Hematopoietic multipotent progenitor cell treated with erythropoietin and hydrocortisone succinate and interleukin-3 and kit ligand, for 8 days (in vitro differentiated cells): Measurements from ENCODE around the gene SELENON.
A peak's percentile ranks its signal among the peaks of the same experiment; 100 is the strongest.

Experiments
- DNase-seq: peaks from one replicate; pipeline ENCODE4 v3.0.0-alpha.2; 2015

The SELENON gene

DNA sequence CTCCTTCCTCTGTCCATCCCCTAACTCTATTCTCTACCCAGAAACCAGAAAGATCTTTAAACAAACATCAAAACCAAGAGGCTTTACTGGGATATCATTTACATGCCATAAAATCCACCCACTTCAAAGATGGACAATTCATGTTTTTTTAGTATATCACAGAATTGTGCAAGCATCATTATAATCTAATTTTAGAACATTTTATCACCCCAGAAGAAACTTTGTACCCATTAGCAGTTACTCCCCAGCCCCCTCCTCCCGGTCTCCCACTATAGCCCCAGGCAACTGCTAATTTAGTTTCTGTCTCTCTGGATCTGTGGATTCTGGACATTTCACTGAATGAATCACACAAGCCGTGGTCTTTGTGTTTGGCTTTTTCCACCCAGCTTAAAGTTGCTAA lies 4.8 kb upstream of the SELENON start:
- DNase-seq, result no peak

DNA sequence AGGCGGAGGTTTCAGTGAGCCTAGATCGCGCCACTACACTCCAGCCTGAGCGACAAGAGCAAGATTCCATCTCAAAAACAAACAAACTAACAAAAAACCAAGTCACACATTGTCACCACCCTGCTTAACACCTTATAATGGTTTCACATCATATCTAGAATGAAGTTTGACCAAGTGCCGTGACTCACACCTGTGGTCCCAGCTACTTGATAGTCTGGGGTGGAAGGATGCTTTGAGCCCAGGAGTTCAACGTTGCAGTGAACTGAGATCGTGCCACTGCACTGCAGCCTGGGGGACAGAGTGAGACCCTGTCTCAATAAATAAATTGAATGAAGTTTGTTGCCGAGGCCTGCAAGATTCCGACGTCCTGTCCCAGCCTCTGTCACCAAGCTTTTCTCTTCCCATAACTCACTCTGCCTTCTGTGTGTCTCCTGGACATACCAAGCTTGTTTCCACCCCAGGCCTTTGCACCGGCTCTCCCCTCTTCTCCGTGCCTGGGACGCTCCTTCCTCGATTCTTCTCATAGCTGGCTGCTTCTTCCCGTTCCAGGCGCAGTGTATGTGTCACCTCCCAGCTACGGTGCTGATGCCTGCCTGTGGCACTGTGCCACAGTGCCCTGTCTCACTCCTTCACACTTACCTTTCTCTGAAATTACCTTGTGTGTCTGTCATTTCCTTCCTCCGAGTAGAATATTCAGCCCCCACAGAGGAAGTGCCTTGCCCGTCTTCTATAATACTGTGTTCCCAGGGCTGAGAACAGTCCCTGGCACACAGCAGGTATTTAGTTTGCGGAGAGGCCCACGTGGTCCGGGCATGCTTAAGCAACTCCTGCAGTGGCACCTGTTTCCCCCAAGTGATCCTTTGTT lies 3.8 kb upstream of the SELENON start:
- DNase-seq, result no peak

DNA sequence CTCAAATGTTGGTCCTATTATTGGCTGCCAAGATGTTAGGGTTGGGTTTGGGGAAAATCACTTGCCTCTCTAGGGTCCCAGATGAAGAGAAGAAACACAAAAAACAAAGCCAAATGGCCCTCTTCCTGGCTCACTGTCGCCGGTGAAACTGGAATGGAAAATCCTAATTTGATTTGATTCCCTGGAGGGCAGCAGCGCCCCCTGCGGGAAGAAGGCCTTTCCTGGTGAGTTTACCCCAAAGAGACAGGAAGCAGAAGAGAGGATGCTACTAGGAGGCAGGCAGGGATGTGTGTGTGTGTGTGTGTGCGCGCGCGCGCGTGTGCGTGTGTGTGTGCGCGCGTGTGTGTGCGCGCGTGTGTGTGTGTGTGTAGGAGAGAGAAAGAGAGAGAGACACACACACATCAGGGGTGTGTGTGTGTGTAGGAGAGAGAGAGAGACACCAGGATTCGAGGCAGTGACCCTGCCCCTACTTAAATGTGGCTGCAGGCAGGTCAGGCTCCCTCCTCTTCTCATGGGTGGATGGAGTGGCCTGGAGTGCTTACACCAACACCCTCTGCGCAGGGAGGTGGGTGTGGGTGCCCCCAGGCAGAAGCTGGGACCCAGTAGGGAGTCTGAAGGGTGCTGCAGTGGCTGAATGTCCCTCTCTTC lies 3.1 kb upstream of the SELENON start:
- DNase-seq, result peak; percentile 83

DNA sequence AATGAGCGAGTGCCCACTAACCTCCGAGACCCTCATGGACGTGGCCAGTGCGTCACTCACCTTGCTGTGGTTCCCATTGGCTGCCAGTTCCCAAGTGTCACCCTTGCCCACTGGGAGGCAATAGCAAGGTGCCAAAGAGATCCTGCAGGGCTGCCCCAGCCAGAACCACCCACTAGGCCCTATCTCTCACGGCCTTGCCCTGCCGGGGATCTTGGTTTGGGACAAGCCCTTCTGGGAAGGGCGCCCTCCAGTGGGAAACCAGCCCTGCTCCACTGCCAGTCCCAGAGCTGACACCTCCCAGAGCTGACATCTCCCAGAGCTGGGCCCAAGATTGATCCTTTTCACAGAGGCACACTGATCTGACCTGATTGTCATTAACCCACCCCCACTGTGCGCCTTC lies 2.1 kb upstream of the SELENON start:
- DNase-seq, result peak; percentile 83

DNA sequence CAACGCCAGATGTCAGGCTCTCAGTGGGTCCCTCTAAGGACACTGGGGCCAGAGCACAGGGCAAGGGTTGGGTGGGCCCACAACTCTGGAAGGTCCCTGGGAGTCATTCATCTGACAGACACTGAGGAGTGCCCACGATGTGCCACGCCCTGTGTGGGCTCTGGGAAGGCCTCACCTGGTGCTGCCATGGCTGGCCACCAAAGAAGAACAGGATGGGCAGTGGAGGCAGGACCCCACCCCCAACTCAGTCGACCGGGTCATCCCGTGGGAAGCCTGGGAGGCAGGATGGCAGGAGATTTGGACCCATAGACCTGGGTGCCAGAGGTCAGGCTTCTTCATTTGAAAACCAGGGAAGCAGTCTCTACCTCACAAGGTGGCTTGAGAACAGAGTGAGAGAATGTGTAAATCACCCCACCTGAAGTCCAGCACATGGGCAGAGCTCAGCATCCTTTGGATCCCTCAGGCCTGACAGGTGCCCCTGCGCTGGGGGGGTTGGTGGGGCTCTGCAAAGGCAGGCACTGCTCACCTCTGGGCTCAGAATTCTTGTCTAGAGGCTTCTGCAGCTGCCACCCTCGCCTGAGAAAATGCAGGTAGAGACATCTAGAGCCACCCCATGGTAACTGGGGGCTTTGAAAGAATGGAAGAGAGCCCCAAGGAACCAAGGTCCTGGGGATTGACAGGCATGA lies 1.2 kb upstream of the SELENON start:
- no peak for DNase-seq

DNA sequence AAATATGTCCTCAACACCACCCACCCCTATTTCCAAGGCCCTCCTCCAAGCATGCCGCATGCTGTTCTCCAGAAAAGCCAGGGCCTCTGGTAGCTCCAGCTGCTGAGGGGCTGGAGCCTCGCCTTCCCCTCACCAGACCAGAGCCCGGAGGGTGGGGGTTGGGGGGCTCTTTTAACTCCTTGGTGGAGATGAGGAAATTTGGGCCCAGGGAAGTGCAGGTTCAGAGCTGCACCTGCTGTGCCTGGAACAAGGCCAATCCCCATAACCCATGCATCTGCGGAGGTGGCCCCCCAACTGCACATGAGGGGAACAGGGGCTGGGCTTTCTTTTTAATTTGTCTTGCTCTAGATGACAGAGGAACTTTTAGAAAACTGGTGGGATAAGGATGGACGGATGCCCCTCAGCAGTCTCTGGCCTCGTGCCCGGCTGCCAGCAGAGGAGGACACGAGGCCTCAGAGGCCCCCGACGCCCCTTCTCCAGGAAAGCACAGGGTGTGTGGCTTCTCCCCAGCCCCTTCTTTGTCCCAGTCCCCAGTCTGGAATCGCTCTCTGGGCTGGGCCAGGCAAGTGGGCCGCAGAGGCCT lies 550 bp upstream of the SELENON start:
- DNase-seq, result no peak

DNA sequence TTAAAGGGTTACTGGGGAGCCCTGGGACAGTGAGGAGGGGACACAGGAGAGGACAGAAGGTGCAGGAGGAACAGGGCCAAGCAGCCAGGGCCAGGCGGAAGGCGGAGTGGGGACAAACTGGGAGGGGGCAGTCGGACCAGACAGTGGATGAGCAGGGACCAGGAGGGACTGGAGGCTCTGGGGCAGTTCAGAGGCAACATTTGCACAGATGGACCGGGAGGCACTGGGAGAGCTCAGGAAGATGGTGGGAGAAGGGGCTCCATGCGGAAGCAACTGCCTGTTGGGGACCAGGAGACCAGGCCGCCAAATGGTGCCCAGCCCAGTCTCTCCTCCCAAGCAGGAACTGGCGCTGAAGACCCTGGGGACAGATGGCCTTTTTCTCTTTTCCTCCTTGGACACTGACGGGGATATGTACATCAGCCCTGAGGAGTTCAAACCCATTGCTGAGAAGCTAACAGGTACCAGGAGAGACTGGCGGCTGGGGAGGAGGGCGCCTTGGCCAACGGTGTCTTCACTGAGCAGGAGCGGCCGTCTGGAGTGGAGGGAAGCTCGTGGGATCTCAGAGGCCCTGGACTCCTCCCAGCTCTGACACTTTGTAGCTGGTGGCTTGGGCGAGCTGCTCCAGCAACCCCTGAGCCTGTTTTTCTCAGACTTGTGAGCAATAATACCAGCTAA lies 847 bp downstream of the SELENON start:
- no peak for DNase-seq

DNA sequence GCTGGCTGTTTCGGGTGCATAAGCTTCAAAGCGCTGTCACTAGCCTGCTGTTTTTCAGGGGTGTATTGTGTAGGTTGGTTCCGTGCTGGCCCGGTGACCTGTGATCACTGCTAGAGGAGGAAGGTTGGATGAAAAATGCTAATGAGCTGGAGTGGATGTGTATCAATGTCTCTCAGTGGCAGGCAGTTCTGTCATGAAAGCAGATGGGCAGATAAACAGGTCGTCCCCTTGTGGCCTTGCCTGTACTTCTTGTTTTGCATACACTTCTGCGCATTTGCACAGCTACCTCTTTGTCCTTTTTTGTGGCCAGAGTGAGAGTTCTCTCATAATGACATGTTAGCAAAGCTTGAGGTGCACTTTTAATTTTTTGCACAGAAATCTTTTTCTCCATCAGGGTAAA lies 2.9 kb downstream of the SELENON start:
- peak; percentile 52 for DNase-seq

DNA sequence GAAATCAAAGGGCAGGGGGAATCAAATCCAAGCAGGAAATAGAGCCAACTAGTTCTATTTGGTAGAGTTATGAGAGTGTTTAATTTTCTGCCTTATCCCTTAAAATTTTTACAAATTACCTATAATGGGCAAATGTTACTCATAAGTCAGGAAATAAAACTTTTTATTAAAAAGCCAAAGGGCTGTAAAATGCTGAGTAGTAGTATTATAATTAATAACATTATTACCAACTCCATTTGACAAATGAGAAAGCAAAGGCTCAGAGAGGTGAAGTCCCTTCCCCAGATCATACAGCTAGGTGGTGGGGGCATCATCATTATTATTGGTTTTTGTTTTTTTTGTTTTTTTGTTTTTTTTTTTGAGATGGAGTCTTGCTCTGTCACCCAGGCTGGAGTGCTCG lies 3.4 kb downstream of the SELENON start:
- no peak for DNase-seq

DNA sequence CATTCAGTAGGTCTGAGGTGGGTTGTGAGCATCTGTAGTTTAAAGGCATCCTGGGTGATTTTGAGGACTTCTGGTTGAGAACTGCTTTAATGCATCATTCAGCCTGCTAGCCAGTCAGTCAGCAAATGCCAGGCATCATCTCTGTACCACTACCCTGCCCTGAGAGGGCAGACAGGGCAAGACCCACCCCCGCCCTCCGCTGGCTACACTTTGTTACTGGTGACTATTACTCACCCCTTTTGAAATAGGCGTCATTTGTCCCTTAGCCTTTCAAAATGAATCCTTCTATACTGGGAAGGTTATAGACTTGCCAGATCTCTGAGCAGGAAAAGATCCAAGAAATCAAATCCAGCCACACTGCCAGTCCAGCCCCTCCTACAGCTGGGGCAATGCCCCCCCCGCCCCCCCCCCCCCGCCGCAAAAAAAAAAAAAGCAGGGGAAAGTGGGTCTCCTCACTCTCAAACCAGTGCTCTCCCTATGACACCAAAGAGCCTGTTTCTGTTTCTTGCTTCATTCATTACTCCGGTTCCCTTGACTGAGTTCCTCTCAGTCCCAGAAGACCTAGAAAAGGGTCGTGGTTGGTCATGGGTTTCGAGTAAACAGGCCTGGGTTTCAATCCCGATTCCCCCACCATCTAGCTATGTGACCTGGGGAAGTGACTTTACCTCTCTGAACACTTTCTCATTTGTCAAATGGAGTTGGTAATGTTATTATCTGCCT lies 4.4 kb downstream of the SELENON start:
- no peak for DNase-seq

DNA sequence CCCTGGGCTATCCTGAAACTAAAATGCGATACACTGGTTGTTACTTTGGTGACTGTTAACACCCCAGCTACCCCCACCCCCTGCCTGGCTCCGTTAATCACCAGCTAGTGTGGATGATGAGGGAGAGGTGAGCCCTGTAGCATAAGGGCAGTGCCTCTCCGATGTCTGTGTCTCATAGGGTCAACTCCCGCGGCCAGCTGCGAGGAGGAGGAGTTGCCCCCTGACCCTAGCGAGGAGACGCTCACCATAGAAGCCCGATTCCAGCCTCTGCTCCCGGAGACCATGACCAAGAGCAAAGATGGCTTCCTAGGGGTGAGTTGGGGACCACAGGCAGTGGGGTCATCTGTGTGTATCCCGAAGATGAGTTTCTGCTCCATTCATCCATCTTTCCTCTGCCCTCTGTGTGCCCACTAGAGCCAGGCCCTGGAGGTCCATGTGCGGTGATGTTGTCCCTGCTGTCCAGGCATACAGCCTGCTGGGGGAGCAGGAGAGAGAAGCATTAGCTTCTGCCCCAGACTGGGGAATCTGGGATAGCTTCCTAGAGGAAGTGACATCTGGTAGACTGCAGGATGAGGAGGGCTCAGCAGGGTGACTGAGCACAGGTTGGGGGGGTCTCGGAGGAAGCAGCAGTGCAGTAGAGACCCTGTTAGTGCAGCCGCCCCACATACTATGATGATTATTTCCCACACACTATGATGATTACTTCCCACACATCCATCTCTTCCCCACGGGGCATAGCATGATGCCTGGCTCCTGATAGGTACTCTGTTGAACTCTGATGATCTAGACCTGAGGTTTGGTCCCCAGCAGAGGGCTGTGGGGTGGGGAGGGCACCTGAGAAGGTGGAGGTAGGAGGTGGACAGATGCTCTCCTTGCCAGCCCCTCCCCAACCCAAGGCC lies 5.2 kb downstream of the SELENON start:
- DNase-seq, result no peak

DNA sequence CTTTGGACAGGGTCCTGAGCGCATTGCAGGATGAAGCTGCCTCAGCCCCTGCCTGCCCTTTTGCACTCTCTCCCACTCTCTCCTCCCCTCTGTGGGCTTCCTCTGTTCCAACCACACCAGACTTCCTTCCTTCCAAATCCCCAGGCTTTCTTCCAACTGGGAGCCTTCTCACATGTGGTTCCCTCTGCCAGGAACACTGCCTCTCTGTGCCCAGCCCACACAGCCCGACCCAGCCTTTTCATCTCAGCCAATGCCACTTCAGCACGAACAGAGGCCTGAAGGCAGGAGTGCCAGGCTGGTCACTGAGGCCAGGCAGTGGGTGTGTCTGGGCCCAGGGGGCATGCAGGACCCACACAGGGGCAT lies 5.9 kb downstream of the SELENON start:
- no peak for DNase-seq

DNA sequence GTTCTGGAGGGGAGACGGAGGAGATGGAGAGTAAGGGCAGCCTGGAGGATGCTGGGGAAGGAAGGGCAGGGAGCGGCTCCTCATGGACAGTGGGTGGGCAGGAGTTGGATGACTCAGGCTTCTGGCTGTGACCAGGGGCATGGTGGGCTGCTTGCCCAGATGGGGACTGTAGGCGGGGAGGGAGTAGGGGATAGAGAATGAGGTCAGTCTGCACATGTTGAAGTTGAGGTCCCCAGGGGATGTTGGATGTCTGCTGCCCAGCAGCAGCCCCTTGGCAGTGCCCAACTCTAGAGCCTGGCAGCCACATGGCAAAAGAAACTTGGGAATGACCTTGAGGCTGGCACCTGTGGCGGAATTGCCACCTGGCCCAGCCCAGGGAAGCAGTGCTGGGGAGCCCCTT lies 6.4 kb downstream of the SELENON start:
- no peak for DNase-seq

DNA sequence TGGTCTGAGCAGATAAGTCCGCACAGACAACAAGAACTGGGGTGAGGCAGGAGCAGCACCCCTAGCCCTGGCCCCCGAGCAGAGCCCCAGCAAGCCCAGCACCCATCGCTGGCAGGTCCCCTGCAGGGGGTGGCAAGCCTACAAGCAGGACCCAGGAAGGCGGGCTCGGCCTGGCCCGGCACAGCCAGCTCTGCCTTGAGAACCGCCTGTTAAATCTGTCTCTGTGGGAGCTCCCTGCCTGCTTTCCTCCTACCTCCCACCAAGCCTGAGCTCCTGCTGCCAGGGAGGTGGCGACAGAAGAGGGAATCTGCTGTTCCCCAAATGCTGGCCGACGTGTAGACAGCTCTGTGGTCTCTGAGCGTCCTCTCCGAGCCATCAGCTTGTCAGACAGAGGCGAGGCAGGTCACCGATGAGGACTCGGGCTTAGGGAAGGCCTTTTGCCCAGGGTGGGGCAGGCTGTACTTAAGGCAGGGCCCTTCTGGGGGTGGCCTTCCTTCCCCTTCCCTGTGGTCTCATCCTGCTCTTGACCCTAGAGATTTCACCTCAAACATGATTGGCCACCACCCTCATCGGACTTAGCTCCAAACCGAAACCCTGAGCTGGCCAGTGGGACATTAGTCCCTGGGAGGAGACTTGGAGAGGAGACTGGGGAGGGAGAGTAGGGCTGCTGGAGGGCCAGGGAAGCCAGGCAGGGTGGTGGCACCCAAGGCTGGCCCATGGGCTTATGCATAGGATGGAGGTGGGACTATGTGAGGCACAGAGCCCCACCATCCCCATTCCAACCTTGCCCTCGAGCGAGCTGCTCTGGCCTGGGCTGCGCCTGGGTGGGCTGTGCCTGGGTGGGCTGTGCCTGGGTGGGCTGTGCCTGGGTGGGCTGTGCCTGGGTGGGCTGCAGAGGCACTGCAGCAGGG lies 7.7 kb downstream of the SELENON start:
- no peak for DNase-seq

DNA sequence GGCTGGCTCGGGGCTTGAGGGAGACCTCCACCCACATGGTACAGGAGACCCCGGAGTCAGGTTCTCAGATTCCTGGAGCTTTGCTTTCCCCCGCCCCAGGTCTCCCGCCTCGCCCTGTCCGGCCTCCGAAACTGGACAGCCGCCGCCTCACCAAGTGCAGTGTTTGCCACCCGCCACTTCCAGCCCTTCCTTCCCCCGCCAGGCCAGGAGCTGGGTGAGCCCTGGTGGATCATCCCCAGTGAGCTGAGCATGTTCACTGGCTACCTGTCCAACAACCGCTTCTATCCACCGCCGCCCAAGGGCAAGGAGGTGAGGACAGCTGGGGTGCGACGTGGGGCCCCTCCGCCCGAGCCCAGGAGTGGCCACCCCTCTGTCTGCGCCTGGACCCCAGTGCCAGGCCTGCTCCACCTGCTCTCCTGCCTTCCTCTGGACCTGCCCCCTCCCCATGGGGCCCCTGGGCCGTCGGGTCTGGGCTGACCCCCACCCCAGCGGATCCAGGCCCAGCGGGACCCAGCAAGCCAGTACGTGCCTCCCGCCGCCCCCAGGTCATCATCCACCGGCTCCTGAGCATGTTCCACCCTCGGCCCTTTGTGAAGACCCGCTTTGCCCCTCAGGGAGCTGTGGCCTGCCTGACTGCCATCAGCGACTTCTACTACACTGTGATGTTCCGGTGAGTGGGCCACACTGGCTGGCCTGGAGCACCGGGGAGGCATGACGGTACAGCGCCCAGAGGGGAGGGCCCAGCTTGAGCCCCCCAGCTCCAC lies 8.7 kb downstream of the SELENON start:
- DNase-seq, result no peak

DNA sequence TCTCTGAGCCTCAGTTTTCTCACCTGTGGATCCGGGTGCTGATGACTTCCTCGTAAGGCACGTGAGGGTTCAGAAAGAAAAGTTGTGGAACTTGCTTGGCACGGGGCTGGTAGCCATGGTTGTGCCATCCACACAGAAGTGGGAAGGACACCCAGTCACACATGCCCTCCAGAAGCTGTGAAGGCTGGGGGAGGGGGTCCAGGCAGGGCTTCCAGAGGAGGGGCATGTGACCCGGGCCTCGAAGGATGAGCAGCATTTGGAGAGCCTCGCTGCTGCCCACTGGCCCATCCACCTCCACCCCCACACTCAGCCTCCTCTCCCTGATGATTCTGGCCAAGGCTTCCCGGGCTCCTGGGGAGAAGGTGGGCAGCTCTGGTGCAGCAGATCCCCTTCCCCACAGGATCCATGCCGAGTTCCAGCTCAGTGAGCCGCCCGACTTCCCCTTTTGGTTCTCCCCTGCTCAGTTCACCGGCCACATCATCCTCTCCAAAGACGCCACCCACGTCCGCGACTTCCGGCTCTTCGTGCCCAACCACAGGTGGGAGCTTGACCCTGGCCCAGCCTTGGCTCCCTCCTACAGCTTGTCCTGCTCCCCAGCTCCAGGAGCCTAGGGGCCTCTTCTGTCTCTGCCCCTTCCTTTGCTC lies 9.4 kb downstream of the SELENON start:
- no peak for DNase-seq

DNA sequence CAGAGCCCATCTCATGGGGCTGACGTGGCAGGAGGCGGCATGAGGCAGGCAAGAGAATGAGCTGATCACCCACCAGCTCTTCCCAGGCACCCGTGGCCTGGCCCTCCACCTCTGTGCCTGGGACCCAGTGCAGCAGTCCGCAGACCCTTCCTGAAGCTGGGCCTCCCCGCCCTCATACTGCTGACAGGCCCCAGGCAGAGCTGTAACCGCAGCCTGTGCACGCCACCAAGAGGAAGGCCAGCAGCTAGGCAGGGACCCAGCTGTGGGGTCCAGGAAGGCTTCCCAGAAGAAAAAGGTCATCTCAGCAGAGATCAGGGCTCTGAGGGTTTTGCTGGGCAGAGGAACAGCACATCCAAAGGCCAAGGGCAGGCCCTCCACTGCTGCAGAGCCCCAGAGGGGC lies 9.9 kb downstream of the SELENON start:
- no peak for DNase-seq

DNA sequence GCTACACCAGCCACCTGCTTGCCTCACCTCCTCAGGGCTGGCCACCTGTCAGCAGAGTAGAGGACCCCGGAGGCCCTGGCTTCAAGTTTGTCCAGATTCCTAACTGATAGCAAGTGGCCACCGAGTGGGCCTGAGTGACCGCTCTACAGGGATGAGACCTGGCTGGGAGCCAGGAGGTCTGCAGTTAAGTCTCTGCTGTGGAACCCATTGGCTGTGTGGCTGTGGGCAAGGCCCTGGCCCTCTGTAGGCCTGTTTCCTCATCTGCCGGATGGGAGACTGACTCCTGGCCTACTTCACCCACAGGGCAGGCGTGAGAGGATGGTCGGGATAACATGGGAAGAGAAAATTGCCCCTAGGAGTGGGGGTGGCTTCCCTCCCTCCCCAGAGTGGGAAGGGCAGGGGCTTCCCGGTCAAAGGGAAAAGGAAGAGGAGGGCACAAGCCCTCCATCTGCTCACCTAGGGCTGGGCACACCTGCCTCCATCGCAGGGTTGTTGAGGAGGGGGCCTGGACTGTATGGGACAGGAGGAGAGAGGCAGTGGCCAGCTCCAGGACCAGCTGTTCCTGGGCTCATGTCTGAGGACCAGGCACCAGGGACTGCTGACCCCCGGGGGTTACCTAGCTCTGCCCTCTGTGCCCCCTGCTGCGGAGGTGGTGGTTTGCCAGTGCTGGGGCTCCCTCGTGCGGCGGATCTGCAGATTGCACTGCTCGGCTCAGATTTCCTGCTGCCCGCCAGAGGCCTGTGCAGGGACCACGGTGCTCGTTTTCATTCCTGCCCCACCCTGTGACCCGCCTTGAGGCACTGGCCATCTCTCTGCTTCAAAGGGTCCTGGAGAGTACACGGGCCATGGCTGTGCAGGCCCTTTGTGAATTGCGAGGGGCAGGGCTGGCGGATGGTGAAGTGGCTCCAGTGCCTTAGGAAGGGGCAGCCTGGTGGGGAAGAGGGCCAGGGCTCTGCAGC lies 10.6 kb downstream of the SELENON start:
- peak; percentile 56 for DNase-seq
